Middle frontal gyrus (tissue), 1 donor: Measurements from ENCODE around the gene FARP1.
"Not testable (repeated sequence)": the region's sequence is repeated elsewhere in the genome, so short reads cannot be mapped to it uniquely, and the experiment has no call there.

Experiments used
- DNase-seq: peaks from one replicate; pipeline ENCODE4 v3.0.0-alpha.2; 2015; ENCODE audit warnings: low spot score; ENCODE audit errors: extremely low spot score

The FARP1 gene

GRCh38 chr13:98396071-98396710 is 253.3 kb downstream of the FARP1 start:
- DNase-seq: no peak

GRCh38 chr13:98397221-98397620 is 254.3 kb downstream of the FARP1 start:
- DNase-seq: no peak

GRCh38 chr13:98397861-98398260 is 255.0 kb downstream of the FARP1 start:
- DNase-seq: no peak

GRCh38 chr13:98398581-98398980 is 255.7 kb downstream of the FARP1 start:
- no peak for DNase-seq

- no peak for DNase-seq
Observed at GRCh38 chr13:98399756-98400155, 256.9 kb downstream of the FARP1 start.

GRCh38 chr13:98401934-98402333 is 259.0 kb downstream of the FARP1 start:
- no peak for DNase-seq

GRCh38 chr13:98403076-98403475 is 260.2 kb downstream of the FARP1 start:
- no peak for DNase-seq

GRCh38 chr13:98405107-98405571 is 262.2 kb downstream of the FARP1 start:
- no peak for DNase-seq

GRCh38 chr13:98405690-98406344 is 262.9 kb downstream of the FARP1 start:
- no peak for DNase-seq

- no peak for DNase-seq
Observed at GRCh38 chr13:98406427-98406826, 263.5 kb downstream of the FARP1 start.

GRCh38 chr13:98406971-98407370 is 264.1 kb downstream of the FARP1 start:
- no peak for DNase-seq

GRCh38 chr13:98407575-98407974 is 264.7 kb downstream of the FARP1 start:
- DNase-seq: no peak

GRCh38 chr13:98409281-98409680 is 266.4 kb downstream of the FARP1 start:
- DNase-seq: no peak

GRCh38 chr13:98410612-98411011 is 267.7 kb downstream of the FARP1 start:
- DNase-seq: no peak

- DNase-seq: no peak
Observed at GRCh38 chr13:98411013-98411412, 268.1 kb downstream of the FARP1 start.

- no peak for DNase-seq
Observed at GRCh38 chr13:98411617-98412265, 268.8 kb downstream of the FARP1 start.

- not testable (repeated sequence) for DNase-seq
Observed at GRCh38 chr13:98413278-98413677, 270.4 kb downstream of the FARP1 start.

- DNase-seq: no peak
Observed at GRCh38 chr13:98413796-98414195, 270.9 kb downstream of the FARP1 start.

- no peak for DNase-seq
Observed at GRCh38 chr13:98415326-98416070, 272.6 kb downstream of the FARP1 start.

GRCh38 chr13:98416408-98416807 is 273.5 kb downstream of the FARP1 start:
- DNase-seq: no peak

GRCh38 chr13:98419786-98420553 is 277.1 kb downstream of the FARP1 start:
- no peak for DNase-seq
